Stimulated activated CD8-positive, alpha-beta memory T cell treated with anti-CD3 and anti-CD28 coated beads, Interleukin-4, amount 100 ng/mL, for 24 hours (primary cell): ENCODE results near the gene PIP4K2A.
"Not testable (repeated sequence)": the region's sequence is repeated elsewhere in the genome, so short reads cannot be mapped to it uniquely, and the experiment has no call there.

ENCODE experiments used
- DNase-seq: peaks from one replicate; pipeline ENCODE4 v3.0.0-alpha.2; 2020; ENCODE audit warnings: low read depth

The PIP4K2A gene

DNA sequence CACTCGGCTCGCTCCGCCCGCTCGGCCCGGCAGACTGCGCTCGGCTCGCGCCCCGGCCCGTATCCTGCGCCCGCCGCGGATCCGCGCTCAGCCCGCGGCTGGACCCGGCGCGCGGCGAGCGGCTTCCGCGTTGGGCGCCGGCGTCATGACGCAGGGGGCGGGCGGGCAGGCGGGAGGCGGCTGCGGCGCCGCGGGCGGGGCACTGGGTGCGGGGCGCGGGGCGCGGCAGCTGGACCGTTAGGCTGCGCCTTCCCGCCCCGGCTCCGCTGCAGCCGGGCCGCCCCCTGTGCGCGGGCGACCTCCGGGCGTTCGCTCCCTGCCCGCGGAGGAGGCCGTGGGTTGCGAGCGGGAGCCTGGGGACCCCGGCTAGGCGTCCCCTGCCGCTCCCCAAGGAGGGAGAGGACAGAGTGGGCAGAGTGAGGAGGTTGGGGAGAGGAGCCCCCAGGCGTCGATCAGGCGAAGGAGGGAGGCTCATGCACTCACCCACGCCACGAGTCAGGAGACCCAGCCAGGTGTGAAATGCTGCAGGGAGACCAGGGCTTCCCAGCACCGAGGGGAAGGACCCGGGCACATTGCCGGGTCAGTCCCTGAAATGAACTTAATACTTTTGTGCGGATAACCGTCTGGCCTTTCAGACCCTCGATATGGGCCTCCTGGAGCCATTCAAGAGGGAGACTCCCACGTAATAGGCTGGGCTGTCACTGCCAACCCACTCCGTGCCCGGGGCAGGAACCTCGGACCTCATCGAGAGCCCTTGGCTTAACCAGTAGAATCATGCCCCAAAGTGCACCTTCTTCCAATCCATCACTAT is at the start of gene PIP4K2A:
TSS of gene PIP4K2A (minus strand) at position 100 of the 811 bp plus-strand sequence. CDS start 252 bp downstream, outside the sequence.
- DNase-seq: peak; percentile 72

DNA sequence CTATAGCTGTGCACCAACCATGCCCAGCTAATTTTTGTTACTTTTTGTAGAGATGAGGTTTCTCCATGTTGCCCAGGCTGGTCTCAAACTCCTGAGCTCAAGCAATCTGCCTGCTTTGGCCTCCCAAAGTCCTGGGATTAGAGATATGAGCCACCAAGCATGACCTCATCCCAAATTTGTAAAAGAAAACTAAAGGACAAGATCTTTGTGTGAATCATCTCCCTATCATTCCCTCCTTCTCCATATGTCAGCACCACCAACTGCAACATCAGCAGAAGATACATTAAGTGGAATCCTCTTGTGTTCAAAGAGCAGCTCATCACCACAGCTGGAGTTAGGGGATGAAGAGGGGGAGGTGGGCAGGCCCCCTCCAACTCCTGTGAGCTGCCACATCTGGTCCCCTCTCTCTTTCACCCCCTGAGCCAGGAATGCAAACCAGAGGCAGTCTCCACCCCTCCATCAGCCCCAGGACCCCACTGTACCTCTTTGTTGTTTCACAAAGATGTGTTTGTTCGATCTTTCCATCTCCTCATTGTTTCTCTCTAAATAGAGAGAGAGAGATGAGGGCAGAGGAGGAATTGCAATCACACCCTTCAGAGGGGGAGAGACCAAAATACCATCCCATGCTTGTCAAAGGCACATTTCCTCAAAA is 47.3 kb upstream of the PIP4K2A start:
- no peak for DNase-seq

DNA sequence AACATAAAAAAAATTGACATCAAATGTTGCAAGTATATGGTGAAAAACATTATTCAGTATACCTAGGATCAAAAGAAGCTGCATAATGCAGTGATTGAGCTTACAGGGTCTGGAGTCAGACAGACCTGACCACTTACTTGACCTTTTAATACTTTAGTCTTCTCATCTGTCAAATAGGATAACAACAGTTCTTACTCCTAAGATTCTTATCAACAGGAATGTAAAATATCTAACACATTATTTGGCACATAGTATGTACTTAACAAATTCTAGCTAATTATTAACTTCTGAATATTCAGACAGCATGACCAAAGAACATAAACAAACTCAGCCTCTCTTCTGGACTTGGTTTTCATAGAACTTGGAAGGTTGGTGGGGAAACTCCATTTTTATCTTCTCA is 45.6 kb upstream of the PIP4K2A start:
- DNase-seq: no peak

DNA sequence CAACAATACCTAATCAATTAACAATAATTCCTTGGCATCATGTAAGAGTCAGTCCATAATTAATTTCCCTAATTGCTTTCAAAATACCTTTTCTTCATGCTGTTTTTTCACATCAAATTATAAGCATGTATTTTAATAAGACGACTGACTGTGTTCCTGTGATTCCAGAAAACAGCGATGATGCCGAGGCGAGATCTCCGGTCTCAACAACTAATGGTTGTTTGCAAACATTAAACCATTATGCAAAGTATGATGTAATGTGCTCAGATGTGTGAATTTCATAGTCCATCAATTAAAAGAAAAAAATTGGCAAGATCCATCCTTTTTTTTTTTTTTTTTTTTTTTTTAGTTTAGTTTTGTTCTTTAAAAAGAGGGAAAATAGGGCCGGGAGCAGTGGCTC is 44.5 kb upstream of the PIP4K2A start:
- no peak for DNase-seq

DNA sequence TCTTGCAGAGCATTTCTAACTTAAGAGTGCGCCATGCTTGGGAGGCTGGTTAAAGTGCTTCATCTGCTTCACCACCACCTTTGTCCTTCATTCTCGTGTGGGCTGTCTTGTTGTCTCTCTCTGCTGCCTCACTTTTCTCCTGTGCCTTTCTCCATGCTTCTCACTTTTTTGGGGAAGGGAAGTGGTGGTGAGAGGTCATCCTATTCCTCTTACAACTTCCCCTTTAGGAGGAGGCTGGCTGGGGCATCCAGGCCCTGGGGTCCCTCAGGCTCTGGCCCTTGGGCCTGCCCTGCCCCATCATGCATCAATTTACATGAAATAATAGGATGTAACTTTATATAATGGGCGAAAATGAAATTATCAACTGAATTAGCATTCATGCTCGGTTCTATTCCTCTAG is 39.9 kb upstream of the PIP4K2A start:
- DNase-seq: no peak

DNA sequence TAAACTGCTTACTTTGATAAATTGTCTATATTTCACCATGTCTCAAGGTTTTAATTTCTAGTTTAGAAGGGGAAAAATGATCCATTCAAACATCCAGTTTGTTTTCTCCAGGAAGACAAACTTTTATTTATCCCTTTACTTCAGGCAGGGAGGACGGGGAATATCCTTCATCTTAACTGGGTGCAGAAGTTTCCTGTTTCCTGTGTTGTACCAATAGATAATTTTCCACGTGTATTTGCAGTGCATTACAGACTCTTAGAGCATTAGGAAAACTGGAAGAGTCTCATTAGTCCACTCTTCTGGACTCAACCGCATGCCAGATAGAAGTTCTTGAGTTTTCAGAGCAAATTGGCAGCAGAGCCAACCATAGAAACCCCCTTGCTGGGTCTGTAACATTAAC is 39.4 kb upstream of the PIP4K2A start:
- DNase-seq: no peak

DNA sequence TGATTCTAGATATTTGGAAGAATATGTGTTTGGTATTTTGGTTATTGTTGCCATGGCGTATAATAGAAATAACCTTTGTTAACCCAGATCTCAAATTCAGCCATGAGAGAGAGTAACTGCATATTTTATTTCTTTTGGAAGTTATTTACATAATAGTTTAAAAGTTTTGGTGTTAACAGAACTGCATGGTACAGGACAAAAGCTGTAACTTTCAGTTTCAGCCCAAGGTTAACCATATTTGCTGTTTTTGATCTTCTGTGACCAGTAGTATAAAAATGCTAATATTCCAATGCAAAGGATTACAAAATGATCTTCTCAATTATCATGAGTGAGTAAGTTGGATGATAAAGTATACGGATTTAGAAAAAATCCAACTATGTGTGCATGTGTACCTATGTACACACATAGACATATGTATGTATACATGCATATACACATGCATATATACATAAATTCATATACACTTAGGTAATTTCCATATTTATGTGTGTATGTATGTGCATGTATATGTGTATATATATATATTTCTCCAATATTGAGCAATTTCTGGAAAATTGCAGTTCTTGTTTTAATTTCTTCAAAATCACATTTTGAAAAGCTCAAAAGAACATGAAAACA is 38.0 kb upstream of the PIP4K2A start:
- DNase-seq: no peak

DNA sequence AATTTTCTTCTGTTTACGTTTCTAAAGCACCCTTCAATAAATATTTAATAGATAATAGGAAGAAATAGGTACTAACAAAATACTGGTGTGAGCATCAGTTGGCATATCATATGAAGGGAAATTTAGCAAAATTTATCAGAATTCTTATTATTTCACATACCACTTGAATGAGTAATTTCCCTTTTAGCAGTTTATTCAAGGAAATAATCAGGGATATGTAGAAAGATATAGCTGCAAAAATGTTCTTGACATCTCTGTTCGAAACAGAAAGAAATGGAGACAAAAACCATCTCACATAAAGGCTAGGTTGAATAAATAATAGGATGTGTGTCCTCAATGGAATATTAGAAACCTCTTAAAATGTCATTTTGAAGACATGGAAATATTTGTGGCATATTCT is 35.8 kb upstream of the PIP4K2A start:
- no peak for DNase-seq

DNA sequence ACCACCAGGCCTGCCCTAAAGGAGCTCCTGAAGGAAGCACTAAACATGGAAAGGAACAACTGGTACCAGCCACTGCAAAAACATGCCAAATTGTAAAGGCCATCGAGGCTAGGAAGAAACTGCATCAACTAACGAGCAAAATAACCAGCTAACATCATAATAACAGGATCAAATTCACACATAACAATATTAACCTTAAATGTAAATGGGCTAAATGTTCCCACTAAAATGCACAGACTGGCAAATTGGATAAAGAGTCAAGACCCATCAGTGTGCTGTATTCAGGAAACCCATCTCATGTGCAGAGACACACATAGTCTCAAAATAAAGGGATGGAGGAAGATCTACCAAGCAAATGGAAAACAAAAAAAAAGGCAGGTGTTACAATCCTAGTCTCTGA is 30.5 kb upstream of the PIP4K2A start:
- DNase-seq: not testable (repeated sequence)

DNA sequence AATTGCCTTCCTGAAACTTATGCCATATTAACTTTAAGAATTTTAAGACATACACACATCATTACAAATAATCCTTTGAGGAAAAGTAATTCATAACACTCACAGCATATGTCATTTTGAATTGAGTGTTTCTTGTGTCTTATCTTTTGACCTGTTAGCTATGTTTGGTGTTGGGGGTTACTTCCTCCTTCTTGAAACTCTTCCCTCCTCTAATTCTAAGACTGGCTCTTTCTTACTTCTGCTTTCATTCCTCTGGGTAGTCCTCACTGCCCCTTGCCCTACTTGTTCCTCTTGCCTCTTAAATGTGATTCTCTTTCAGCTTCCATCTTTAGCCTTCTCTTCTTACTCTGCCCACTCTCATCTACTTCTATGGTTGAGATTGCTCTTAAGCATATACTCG is 28.3 kb upstream of the PIP4K2A start:
- no peak for DNase-seq

DNA sequence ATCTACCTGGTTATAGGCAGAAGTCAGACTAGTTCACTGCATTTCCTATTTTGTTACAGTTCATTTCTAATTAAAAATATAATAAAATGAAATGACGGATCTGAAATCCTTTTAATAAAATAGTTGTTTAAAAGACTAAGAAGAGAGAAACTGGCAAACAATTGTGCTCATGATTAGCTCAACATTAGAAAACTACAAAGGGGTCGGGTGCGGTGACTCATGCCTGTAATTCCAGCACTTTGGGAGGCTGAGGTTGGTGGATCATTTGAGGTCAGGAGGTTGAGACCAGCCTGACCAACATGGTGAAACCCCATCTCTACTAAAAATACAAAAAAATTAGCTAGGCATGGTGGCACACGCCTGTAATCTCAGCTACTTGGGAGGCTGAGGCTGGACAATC is 27.3 kb upstream of the PIP4K2A start:
- DNase-seq: not testable (repeated sequence)

DNA sequence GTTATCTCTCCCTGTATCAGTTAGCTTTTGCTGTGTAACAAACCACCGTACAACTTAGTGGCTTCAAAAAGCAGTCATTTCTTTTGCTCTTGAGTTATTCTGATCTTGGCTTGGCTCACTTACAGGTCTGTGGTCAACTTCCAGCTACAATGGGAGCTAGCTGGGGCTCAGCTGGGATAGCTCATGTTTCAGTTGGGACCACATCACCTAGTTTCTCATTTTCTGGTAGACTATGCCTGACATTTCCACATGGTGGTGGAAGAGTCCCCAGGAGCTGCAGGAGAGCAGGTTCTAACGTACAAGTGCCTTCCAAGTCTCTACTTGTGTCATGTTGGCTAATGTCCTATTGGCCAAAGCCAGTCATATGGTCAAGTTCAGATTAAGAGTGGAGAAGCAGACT is 25.8 kb upstream of the PIP4K2A start:
- DNase-seq: no peak

DNA sequence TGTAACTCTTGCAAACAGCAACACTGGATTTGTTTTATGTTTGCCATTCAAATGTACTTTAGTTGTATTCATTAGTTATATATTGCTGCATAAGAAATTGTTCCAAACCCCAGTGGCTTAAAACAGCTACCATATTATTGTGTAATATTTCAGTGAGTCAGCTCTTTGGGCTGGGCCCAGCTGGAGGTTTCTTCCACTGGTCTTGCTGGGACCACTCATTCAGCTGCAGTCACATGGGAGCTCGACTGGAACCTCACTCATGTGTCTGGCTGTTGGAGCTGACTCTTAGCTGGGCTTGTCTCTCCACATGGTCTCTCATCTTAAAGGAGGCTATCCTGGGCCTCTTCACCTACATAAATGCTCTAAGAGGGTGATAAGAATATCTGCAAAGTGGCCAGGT is 23.2 kb upstream of the PIP4K2A start:
- DNase-seq: no peak

DNA sequence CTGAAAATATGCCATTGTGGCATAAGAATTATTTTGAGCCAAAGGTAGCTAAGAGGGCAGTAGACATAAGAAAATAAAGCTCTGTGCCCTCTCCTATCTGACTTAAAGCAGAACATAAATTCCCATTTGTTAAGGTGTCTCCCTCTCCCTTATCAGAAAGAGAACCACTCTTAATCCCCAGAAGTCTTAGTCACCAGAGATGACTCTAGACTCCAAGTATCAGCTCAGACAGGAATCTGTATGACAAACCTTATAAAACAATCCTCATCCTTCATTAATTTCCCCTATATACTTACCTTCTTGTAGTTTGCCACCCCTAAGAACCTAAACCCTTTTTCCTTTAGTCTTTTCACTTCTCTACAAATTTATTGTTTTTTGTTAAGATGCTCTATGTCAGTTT is 21.8 kb upstream of the PIP4K2A start:
- no peak for DNase-seq

DNA sequence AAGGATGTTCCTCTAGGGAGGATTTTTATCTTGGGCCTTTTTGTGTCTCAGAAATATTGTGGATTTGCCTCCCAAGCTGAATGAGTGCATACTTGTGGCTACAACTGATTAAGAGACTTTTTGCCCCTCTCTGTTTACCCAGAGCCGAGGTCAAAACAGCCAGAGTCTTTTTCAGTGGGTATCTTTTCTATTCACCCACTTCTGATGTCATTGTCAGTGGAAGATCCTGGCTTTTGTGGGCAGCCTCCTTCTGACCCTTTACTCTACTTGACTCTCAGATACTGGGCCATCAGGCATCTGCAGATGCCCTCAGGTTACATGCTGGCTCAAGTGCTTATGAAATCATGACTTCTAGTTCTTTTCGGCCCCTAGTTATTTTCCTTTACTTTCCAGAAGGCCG is 19.6 kb upstream of the PIP4K2A start:
- no peak for DNase-seq

DNA sequence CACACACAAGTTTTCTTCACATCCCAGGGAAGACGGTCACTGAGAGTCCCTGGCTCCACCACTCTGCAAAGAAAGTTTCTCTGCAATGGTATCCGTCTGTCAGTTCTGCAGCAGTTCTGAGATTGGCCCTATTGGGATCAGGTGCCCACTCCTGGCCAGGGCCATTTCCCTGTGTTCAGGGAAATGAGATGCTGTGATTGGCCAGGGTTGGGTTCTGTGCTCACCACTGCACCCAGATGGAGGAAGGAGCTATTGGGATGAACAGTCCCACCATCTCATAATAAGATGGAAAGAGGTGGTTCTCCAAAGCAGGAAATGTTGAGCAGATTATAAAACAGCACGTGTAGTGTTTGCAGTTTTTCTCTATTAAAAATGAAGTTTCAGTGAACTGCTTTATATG is 13.3 kb upstream of the PIP4K2A start:
- no peak for DNase-seq

DNA sequence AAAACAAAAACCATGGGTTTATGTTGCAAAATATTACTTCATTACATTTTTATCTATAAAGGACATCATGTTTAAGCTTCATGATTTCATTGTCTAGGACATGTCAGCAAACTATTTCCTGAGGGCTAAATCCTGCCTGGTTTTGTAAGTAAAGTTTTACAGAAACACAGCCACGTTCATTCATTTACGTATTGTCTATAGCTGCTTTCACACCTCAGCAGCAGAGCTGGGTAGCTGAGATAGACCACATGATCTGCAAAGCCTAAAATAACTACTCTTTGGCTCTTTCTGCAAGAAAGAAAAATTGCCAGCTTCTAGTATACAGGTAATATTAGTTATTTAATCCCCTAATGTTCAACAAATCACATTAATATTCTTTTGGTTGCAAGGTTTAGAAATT is 12.7 kb upstream of the PIP4K2A start:
- no peak for DNase-seq

DNA sequence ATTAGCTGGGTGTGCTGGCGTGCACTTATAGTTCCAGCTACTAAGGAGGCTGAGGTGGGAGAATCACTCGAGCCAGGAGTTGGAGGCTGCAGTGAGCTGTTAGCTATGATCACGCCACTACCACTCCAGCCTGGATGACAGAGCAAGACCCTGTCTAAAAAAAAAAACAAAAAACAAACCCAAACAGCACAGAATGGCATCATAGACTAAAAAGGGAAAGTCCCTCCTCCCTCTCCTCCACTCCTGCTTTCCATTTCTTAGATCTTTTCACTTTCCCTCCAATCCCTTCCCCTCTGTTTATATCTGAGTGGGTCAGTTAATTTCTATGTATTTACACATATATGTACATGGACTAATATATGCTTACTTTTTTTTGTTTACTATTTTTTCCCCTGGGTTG is 10.4 kb upstream of the PIP4K2A start:
- DNase-seq: no peak

DNA sequence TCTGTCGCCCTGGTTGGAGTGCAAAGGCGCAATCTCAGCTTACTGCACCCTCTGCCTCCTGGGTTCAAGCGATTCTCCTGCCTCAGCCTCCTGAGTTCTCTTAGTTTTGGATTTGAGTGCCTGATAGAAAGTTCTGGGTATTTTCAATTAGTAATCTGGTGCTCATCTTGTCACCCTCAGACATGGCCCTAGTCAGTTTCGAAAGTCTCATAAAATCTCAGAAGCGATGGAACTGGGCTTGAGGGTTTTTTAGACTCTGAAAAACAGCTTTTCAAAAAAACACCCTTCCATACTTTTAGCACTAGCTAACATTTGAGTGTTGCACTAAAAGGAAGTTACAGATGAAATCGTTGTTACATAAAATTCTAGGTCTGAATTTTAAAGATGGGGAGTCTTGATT is 9.4 kb upstream of the PIP4K2A start:
- no peak for DNase-seq

DNA sequence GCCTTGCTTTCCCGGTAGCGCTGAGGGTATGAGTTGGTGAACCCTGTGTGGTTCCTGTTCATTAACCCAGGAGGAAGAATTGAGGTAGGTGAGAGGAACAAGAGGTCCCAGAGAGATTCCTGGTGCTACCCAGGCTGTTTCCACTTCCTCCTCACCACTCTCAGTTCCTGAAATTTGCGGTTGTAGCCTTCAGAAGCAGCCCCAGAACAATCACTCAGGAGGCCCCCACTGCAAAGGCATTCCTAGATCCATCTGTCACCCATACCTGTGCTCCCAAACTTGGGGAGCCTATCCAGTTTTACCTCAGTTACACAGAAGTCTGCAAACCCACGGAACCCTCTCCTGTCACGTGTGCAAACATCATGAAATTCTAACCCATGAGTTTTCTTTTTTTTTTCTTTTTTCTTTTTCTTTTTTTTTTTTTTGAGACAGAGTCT is 9.0 kb upstream of the PIP4K2A start:
- DNase-seq: no peak

DNA sequence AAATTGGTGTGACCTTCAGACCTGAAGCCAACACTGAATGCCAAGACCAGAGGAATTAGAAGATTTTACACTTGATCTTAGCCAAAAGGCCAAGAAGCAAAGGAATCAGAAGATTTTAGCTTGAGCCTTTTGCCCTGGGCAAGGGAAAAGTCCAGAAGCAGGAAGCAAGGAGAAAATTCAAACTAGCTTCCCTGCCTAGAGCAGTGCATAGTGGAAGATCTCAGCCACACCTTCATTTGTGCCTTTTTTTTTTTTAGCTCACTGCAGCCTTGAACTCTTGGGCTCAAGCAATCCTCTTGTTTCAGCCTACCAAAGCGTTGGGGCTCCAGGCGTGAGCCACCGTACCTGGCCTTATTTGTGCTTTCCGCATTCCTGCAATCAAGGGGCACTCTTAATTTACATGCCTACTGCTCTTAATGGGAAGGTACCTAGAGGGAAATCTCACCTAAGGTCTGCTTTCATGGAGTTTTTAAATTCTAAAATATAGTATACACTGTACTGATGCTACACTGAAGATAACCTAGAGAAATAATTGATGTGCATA is 8.3 kb upstream of the PIP4K2A start:
- no peak for DNase-seq

DNA sequence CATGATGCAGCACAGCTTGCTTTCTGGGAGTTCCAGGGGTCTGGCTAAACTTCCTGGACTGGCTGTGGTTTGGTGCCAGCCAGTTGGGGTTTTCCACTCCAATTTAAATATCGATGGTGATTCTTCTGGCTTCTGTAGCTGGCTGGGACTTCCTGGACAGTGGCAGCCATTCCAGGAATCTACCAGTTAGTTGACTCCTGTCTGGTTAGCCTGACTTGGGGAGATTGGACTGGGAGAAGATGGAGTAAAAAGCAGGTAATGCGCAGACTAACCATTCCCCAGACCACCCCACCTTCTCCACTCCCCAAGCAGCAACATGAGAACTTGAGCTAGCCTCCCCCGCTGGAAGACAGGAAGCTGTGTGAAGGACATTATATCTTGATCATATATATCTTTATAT is 6.3 kb upstream of the PIP4K2A start:
- DNase-seq: no peak

DNA sequence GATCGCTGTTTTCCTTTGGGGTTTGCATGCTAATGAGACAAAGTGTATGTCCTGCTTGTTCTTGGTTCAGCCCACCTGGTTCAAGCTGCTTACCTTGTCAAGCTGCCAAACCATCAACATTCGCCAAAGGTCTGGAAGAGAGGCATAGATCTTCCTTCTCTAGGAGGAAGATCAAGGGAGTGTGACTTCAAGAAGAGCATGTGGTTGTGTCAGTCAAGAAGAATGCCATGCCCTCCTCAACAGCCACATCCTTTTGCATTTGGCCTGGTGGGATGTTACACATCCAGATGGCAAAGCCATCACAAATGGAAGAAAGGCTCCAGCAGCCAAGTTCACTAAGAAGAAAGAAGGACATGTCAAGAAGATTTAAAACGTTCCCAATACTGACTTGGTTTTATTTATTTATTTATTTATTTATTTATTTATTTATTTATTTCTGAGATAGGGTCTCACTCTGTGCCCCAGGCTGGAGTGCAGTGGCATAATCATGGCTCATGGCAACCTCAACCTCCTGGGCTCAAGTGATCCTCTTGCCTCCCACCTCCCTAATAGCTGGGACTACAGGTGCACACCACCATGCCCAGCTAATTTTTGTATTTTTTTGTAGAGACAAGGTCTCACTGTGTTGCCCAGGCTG is 5.1 kb upstream of the PIP4K2A start:
- DNase-seq: no peak
